ENCODE results near the gene C1QTNF5. TPM values are rescaled to one million over a fixed set of nuclear protein-coding genes. Genes with fewer than 3 reads are reported as not detected.

Gene C1QTNF5
- total RNA-seq, 1 experiment from 2014 or later: 0.33 TPM

DNA sequence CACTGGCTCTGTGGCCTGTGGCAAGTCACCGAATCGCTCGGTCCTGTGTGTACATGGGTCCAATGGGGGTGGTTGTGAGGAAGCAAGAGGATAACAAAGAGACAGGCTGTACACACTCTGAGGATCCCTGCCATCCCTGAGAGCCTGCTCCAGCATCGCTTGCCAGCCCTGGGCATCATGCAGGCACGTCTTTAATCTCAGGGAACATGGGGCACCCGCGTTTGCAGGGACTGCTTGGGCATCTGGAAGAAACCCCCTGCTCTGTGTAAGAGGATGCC lies 1.3 kb upstream of the C1QTNF5 start:
- no peak for DNase-seq
- Histone ChIP-seq H3K14ac (ENCODE audit: insufficient read depth, low read length) (no peak overlapping the region), H3K4me1 (ENCODE audit: insufficient read depth, low read length) (no peaks in the 10 kb centered on the region; the same call in 1 of the 2 replicates), H3K27me3 (ENCODE audit: insufficient read depth, low read length) (peaks cover 16% of the 10 kb centered on the region), H2BK120ac (ENCODE audit: low read depth, low read length, poor library complexity, severe bottlenecking) (no peak overlapping the region), H3K18ac (ENCODE audit: insufficient read length, low read depth, low read length) (no peak overlapping the region), H3K27ac (ENCODE audit: insufficient read length, low read depth, low read length) (no peak overlapping the region), H4K20me1 (ENCODE audit: control insufficient read depth, insufficient read depth, insufficient read length) (no peaks in the 10 kb centered on the region), H3K79me2 (ENCODE audit: insufficient read depth, low read length) (no peaks in the 10 kb centered on the region), H3K23me2 (ENCODE audit: insufficient read length, low read depth, low read length, poor library complexity, severe bottlenecking) (peaks cover 19% of the 10 kb centered on the region), H2BK5ac (ENCODE audit: insufficient read length, low read length) (no peak overlapping the region), H3K56ac (ENCODE audit: insufficient read length, low read depth, low read length) (no peak overlapping the region), H2AFZ (ENCODE audit: low read length) (no peak overlapping the region), H3K79me1 (ENCODE audit: insufficient read depth, low read depth, low read length, poor library complexity, severe bottlenecking) (no peaks in the 10 kb centered on the region), H4K8ac (replicated peaks; ENCODE audit: insufficient read length, low read depth, low read length) (no peak overlapping the region), H2BK12ac (ENCODE audit: insufficient read length, low read depth, low read length) (no peak overlapping the region), H2BK15ac (ENCODE audit: low read depth, low read length) (no peak overlapping the region), H2BK20ac (ENCODE audit: low read depth, low read length, poor library complexity, severe bottlenecking) (no peak overlapping the region), H3K4me2 (ENCODE audit: insufficient read depth, insufficient read length, low read length) (no peak overlapping the region), H4K5ac (ENCODE audit: insufficient read length, low read depth, low read length) (no peak overlapping the region), H3T11ph (ENCODE audit: low read length) (no peak overlapping the region), H3K4ac (ENCODE audit: low read depth, low read length) (no peak overlapping the region), H3K9me3 (ENCODE audit: control insufficient read depth, low read depth, low read length) (no peaks in the 10 kb centered on the region), H3K9ac (ENCODE audit: extremely low read depth, insufficient read length, low read length) (no peak overlapping the region), H4K91ac (ENCODE audit: insufficient read length, low read depth, low read length) (no peak overlapping the region), H3K23ac (ENCODE audit: insufficient read length, low read depth, low read length) (no peak overlapping the region), H2AK5ac (ENCODE audit: insufficient read length, low read length) (no peak overlapping the region)
- Mint-ChIP-seq H3K9me3 (no peaks in the 10 kb centered on the region; a peak in 1 of 5 replicates), H3K27ac (no peak overlapping the region), H3K36me3 (ENCODE audit: insufficient read depth in 1 of 3, low read depth in 3 of 3) (peaks cover 0 to 4% (median 3%) of the 10 kb centered on the region in 3 experiments; a peak in 4 of 7 replicates), H3K4me1 (peaks cover 29 to 46% of the 10 kb centered on the region in 2 experiments), H3K4me3 (no peak overlapping the region; a peak in 1 of 5 replicates), H3K27me3 (ENCODE audit: low read depth) (peaks cover 76% of the 10 kb centered on the region)
- TF ChIP-seq, protein P1, sequence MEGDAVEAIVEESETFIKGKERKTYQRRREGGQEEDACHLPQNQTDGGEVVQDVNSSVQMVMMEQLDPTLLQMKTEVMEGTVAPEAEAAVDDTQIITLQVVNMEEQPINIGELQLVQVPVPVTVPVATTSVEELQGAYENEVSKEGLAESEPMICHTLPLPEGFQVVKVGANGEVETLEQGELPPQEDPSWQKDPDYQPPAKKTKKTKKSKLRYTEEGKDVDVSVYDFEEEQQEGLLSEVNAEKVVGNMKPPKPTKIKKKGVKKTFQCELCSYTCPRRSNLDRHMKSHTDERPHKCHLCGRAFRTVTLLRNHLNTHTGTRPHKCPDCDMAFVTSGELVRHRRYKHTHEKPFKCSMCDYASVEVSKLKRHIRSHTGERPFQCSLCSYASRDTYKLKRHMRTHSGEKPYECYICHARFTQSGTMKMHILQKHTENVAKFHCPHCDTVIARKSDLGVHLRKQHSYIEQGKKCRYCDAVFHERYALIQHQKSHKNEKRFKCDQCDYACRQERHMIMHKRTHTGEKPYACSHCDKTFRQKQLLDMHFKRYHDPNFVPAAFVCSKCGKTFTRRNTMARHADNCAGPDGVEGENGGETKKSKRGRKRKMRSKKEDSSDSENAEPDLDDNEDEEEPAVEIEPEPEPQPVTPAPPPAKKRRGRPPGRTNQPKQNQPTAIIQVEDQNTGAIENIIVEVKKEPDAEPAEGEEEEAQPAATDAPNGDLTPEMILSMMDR (conservative IDR thresholded peaks at IDR 0.05): no peak
- no CpG with 5 or more reads among the region's 7 CpGs for WGBS (ENCODE audit: extremely low coverage, insufficient read length, low lambda C conversion rate)

Measured in H9 (cell line).